Measurements from ENCODE around the gene IFIT3.
A peak's percentile ranks its signal among the peaks of the same experiment; 100 is the strongest.
"Not testable (repeated sequence)": the region's sequence is repeated elsewhere in the genome, so short reads cannot be mapped to it uniquely, and the experiment has no call there.

IFIT3 gene

DNA sequence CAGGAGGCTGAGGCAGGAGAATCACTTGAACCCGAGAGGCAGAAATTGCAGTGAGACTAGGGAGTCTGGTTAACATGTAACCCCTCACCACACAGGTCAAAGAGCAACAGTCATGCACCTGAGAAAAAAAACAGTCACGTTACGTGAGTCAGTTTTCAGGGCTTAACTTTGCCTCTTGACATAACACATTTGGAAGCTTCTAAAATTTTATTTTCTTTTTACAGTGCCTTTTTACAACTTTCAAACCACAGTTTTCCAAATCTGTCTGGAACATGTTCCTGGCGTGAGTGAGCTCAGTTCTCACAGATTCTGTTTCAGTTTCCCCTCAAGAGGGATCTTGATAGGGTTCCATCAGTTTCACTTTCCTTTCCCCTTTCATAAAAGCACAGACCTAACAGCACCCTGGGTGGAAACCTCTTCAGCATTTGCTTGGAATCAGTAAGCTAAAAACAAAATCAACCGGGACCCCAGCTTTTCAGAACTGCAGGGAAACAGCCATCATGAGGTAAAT lies 4.4 kb downstream of the IFIT3 start:
- no peak for DNase-seq (ENCODE audit: low read depth in 2 of 2)

DNA sequence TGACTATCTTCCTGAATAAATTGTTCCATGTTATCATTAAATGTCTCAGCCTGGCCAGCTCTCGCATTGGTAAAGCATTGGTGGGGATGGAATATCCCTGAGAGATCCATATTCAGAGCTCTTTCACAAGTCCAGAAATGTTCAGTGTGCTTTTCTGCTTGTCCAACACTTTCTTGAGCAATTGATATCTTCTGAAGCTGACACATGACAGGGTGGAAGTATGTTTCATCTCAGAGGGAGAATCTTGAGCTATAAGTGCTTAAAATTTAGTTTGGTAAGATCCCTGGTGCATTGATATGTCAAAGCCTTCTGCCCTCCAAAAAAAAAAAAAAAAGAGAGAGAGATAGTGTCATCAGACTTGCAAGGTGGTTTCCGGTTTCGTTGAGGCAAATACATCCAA lies 7.4 kb downstream of the IFIT3 start:
- DNase-seq (ENCODE audit: low read depth in 2 of 2) = no peak

DNA sequence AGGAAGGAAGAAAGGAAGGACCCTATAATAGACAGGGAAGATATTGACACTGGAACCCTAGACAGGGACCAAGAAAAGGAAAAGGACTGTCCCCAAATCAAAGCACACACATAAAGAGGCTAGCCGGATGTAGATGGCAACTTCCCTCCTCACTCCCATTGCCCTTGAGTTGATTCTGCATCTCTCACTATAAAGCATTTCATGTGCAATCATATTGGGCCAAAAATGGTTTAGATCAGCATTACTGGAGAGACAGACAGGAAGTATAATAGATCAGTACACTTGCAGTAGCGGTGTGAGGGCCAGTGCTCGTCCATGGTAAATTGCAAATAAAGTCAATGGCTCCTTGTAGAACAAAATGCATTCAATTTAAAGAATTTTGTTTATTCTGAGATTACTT lies 8.4 kb downstream of the IFIT3 start:
- no peak for DNase-seq (ENCODE audit: low read depth in 2 of 2)

DNA sequence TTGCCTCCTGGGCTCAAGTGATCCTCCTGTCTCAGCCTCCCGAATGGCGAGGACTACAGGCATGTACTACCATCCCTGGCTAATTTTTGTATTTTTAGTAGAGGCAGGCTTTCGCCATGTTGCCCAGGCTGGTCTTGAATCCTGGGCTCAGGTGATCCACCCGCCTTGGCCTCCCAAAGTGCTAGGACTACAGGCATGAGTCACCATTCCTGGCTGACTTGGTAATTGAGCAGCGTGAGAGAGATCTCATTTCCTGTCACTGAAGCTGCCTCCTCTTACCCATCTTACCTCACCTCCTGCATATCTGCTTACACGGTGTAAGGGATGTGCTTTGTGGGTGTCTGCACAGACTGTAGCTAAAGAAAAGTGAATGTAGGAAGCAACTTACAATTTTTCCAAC lies 9.7 kb downstream of the IFIT3 start:
- peak; percentile 15 to 25 for DNase-seq (ENCODE audit: low read depth in 2 of 2)

DNA sequence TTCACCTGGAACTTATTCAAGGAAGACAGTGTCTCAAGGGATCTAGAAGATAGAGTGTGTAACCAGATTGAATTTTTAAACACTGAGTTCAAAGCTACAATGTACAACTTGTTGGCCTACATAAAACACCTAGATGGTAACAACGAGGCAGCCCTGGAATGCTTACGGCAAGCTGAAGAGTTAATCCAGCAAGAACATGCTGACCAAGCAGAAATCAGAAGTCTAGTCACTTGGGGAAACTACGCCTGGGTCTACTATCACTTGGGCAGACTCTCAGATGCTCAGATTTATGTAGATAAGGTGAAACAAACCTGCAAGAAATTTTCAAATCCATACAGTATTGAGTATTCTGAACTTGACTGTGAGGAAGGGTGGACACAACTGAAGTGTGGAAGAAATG lies 10.9 kb downstream of the IFIT3 start:
- no peak for DNase-seq (ENCODE audit: low read depth in 2 of 2)

DNA sequence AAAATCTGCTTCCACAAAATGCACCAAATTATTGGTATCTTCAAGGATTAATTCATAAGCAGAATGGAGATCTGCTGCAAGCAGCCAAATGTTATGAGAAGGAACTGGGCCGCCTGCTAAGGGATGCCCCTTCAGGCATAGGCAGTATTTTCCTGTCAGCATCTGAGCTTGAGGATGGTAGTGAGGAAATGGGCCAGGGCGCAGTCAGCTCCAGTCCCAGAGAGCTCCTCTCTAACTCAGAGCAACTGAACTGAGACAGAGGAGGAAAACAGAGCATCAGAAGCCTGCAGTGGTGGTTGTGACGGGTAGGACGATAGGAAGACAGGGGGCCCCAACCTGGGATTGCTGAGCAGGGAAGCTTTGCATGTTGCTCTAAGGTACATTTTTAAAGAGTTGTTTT lies 12.1 kb downstream of the IFIT3 start:
- DNase-seq (ENCODE audit: low read depth in 2 of 2) = no peak

DNA sequence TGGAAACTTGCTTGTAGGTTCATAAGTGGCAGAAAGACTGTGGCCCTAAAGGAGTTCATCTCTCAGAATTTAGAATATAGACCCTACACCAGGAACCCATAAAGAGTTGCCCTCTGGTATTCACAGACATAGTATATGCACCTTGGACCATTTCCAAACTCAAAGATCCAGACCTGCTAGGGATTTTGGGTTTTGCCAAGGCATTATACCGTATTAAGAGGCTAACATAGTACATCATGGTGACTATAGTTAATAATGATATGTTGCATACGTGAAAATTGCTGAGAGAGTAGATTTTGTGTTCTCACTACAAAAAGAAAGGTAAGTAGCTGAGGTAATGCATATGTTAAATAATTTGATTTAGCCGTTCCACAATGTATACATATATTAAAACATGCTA lies 13.9 kb downstream of the IFIT3 start:
- no peak for DNase-seq (ENCODE audit: low read depth in 2 of 2)

DNA sequence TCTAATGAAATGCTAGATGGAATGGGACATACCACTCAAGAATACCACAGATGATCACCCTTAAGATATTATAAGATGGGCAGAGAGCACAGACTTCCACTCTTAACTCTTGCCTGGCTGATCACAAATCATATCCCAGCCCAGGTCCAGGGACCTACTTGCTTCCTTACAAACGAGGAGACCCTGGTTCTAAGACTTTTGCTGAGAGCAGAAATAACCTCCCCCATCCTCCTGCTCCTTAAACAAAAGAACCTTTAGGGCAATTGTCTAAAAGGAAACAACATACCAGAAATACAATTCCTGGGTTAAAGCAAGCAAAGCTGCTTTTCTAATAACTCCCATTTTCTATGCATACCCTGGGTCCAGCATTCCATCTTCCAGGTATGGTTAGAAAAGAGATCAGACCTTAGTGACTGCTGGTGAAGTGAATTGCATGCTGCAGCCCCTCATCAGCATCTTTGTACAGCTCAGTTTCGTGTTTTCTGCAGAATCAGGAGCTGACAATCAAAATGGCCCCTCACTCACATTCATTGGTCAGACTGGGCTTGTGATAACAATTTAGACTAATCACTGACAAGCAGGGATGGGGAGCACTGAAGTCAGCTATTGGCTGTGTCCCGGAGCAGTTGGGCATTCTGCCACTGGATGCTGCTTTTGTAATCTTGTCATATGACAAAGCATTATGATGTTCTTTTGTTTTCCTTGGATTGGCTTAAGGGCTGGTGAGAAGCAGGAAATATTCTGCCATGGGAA lies 14.6 kb downstream of the IFIT3 start:
- no peak for DNase-seq (ENCODE audit: low read depth in 2 of 2)

DNA sequence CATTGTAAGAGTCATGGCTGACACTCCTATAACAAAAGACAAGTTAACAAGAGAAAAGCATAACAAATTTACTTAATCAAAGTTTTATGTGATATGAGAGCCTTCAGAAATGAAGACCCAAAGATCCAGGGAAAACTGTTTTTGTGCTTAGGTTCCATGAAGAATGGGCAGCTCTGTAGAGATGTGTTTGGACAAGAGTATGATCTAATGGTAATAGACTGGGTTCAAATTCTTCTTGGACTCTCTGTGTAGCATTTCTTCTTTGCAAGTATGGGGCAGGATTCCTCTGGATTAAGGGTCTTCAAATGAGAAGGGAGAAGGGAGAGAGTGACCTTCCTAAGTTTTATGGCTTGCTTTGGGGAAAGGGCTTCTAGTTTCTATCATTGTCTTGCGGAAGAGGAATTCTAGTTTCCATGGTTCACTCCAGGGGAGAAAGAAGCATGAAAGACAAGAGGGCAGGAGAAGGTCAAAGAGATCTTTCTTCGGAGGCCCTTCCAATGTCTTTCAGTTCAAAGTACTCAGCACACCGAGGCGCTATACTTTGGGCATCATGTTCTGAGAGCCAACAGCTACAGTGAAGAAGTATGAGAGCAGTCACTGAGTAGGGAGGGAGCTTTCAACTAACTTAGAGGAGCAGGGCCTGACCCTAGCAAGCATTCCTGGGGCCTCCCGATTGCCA lies 15.4 kb downstream of the IFIT3 start:
- no peak for DNase-seq (ENCODE audit: low read depth in 2 of 2)

DNA sequence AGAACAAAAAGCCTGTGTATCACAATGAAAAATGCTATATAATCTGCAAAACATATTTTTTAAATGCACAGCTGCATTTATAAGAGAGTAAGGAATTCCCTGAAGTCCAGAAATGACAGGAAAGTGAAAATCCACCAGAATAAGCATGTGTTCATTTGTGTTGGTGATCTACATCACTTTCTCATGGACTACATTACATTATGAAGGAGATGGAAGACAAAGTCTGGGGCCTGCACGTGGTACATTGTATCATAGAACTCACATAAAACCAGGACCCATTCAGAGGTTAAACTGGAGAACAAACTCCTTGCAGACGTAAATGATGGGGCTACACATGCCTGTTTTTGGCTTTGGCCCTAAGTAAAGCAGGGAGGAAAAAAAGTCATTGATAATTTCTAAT lies 16.4 kb downstream of the IFIT3 start:
- DNase-seq (ENCODE audit: low read depth in 2 of 2) = no peak

DNA sequence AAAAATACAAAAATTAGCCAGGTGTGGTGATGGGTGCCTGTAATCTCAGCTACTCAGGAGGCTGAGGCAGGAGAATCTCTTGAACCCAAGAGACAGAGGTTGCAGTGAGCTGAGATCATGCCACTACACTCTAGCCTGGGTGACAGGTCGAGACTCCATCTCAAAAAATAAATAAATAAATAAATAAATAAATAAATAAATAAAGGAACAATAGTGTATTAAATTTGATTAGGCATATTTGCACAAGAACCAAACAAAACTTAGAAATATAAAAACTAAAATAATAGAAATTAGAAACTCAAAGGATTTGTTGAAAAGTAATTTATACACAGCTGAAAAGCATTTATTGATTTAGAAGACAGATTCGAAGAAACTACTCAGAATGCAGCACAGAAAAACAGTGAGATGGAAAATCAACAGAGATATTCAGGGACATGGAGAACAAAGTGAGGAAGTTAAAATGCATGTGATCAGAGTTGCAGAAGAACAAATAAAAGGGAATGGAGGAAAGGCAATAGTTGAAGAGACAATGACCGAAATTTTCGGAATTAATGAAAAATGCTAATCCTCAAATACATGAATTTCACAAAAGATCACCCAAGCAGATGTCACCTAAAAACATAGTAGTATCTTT lies 17.7 kb downstream of the IFIT3 start:
- no peak for DNase-seq (ENCODE audit: low read depth in 2 of 2)

DNA sequence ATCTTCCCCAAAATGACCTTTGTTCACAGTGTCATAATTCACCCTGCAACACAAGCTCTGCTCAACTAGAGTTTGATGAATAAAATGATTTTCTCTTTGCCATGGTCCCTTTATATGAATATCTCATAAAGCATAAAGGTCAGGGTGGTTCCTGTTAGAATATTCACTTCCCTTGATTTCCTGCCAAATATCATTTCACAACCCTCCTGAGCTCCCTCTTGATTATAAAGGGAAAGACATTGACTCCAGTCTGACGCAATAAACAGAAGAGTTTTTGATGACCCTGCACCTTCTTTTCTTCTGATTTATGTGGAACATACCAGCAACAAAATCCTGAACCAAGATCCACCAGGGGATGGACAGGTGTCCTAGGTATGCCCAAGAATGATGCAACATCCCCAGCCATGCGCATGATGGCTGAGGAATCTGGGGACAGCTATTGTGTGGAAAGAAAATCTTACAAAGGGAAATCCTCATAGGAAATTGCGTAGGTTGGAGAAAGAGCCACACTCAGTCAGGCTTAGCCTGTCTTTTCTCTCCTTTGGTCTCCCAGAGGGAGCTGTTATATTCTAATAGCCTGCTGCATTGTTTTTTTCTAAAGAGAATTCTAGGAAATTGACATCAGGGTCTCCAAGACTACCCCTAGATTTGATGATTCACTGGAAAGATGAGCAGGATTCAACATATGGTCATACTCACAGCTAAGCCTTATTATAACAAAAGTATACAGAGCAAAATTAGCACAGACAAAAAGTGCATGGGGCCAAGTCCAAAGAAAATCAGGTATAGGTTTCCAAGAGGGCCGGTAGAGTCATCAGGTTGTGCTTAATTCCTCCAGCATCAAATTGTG lies 18.8 kb downstream of the IFIT3 start:
- no peak for DNase-seq (ENCODE audit: low read depth in 2 of 2)

DNA sequence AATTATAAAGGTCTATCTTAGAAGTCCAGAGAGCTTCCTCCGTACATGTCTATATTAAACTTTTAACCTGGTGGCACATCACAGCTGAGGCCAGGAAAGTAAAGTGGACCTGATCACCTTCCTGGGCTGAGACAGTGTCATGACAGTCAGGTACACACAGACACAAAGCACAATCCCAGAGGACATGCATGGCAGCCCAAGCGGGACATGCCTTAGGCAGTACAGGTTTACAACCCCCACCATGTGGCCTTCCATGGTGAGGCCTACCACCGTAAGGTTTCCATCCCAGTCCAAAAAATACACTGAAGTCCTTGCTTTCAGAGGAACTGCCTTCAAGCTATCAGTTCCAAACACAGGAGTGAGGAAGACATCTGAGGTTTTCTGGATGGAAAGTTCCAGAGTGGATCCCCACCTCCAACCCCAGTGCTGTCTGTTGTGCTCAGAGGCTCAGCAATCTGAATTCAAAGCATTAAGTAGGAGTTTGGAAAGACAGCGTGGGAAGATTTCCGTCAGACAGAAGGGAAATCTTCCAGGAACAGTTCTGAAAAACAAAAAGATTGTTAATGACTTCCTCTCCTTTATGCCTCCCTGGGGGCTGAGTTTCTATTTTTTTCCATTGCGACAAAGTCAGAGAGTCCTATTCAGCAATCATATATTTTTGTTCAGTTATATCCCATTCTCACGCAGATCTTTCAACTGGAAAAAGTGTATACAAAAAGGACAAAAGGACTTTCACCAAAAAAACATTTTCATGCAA lies 20.1 kb downstream of the IFIT3 start:
- DNase-seq (ENCODE audit: low read depth in 2 of 2) = no peak

DNA sequence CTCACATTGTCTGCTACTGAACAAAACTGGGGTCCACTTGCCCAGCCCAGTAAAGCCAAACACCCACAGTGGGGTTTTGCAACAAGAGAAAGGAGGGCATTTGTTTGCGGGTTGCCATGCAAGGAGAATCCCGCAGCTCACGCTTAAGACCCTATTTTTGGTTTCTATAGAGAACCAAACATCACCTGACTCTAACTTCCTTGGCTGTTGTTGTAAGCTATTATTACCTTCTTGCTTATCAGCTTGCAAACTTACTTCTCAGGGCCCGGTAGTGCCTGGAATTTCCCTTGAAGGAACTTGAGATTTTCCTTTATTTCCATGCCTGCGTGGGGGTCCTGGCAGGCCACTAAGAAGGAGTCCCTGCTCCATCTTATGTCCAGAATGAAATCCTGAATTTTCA lies 20.7 kb downstream of the IFIT3 start:
- no peak for DNase-seq (ENCODE audit: low read depth in 2 of 2)

DNA sequence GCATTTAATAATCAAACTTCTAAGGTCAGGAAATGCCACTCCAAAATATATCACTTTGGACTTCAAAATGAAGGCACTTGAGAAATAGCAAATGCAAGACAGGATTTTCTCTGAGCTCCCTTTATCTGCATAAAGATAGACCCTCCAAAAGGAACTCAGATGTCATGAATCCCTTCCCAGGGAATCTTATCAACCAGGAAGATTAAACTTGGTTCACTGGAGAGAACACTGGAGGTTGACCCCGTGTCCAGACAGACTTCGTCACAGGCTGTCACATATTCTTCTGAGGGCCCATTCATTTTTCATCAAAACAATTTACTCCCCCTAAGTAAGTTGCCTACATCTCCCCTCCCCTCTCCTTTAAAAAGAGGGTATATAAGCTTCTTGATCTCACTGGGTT lies 21.2 kb downstream of the IFIT3 start:
- DNase-seq (ENCODE audit: low read depth in 2 of 2) = no peak

DNA sequence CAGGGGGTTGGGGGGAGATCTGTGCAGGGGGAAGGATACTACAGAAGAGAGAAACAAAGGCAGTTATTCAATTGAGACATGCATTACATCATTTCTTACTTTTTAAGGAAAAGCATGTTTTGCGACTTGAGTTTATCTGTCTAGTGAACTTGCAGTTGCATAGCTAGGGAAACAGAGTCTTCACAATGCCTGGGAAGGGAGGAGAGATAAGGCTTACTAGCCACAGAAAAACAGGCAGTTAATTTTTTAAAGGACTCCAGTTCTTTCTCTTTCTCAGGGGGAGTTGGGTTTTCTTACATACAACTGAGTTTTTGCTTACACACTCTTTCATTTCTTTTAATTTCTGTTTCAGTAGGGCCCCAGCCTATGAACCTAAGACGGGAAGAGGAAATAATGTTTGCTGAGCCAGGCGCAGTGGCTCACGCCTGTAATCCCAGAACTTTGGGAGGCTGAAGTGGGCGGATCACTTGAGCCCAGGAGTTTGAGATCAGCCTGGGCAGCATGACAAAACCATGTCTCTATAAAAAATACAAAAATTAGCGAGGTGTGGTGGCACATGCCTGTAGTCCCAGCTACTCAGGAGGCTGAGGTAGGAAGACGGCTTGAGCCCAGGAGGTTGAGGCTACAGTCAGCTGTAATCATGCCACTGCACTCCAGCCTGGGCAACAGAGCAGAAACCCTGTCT lies 23.0 kb downstream of the IFIT3 start:
- DNase-seq (ENCODE audit: low read depth in 2 of 2) = not testable (repeated sequence)

DNA sequence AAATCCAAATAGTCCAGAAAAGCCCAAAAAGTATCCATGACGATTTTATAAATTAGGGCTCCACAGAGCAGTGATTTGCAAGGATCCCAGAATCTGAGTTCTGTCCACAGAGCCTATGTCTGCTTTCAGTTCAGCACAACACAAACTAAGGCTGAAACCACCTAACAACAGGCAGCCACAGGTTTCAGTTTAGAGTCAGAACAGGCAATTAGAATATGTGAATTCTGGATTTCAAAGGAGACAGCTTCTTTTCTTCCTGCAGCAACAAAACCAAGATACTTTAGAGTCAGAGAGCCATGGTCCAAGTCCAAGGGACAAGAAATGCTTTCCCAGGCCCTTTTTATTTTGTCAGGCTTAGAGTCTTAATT lies 23.6 kb downstream of the IFIT3 start:
- DNase-seq (ENCODE audit: low read depth in 2 of 2) = no peak

DNA sequence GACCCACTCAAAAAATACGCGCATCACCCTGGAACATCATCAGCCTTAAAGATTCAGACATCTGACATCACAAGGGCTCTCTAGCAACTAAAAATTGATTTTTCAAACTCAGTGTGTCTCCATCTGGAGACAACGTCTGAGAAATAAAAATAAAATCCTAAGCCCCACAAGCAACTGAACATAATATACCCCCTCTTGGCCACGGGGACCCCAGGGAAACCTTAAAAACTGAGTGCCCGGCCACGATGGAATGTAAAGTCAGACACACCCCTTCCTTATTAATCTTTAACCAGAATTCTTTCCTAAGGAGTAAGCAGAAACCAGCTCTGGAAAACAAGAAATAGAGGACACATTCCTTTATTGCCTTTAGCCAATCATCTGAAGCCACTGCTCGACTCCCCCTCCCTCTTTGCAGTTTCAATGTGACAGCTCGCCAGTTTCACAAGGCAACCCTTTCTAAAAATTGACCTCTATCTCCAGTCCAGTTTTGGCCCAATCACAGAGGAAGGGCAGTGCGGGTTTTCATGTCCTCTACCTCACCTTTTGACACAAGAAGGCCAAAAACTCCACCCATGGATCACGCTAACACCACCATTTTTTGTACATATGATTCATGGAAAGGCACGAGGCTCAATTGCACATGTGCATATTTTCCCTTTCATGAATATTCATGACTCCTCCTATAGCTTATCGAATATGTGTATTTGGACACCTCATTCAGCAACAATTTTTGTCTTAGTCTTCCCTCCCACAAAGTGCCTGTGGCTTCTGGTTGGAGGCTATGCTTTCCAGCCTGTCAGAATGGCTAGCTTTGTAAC lies 24.2 kb downstream of the IFIT3 start:
- no peak for DNase-seq (ENCODE audit: low read depth in 2 of 2)

DNA sequence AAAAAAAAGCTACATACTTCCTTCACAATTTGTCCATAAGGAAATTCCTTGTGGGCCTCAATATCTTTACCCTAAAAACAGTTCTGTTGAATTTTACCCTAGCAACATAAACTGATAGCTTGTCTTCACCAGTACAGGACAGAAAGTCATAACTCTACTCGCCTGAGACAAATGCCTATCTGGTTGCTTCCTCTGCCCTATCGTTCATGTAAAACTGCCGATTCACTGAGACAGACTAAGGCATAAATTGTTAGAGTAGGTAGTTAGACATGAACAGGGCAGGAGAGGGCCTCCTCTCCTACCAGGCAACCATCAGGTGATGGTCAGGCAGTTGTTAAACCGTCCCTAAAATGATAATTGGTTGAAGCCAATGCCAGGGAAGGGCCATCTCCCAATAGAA lies 25.0 kb downstream of the IFIT3 start:
- DNase-seq (ENCODE audit: low read depth in 2 of 2) = no peak

DNA sequence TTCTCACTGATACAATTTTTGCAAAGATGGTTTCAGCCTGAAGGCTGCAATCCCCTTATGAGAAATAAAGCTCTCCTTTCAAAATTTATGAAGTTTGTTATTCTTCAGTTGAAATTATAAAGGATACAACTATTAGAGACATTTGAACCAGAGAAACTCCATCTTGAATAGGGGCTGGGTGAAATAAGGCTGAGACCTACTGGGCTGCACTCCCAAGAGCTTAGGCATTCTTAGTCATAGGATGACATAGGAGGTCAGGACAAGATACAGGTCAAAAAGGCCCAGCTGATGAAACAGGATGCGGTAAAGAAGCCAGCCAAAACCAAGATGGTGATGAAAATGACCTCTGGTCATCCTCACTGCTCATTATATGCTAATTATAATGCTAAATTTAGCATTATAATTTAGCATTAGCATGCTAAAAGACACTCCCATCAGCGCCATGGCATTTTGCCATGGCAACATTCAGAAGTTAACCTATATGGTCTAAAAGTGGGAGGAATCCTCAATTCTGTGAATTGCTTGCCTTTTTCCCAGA lies 27.7 kb downstream of the IFIT3 start:
- no peak for DNase-seq (ENCODE audit: low read depth in 2 of 2)

Measured in stimulated activated CD4-positive, alpha-beta T cell treated with anti-CD3 and anti-CD28 coated beads, Interleukin-4, amount 100 ng/mL, for 48 hours (primary cell).